DMS153 treated with DMSO at 0.1 percent for 48 hours (cell line): Measurements from ENCODE around the gene PNPLA5.

Experiments
- DNase-seq: peaks from one replicate; lab custom pipeline; 2025; ENCODE audit not compliant: unreplicated experiment; lab: John Stamatoyannopoulos, UW

Gene PNPLA5

DNA sequence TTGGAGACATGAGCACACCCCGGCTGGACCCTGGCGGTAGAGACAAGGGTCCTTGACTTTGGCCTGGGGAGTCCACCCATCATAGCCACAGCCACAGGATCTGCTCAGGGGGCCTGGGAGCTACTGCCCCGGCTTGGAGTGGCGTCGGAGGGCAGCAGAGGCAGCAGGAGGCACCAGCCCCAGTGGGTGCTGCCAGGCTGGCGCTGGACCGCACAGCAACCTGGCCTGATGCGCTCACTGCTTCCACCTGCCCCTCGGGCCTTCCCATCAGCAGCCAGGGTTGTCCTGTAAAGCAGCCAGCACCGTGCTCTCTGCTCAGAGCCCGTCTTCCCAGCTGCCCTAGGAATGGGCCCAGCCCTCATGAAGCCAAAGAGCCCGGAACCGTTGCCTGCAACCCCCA, 51.4 kb downstream of the PNPLA5 start:
- DNase-seq: no peak

DNA sequence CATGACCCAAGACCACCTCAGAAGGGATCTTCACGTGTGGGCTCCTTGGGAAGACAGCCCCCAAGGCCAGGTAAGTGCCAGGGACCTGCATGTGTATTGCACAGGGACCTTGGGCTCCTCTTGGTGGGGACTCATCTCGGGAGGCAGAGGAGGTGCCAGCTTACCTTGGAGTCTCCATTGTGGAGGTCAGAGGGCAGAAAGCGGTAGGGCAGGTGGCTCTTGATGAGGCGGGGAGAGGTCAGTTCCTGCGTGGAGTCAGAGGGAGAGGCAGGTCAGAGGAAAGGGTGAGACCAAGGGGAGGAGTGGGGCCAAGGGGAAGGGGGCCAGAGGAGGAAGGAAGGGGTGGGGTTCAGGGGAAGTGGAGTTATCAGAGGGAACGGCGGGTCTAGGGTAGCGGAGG, 52.0 kb downstream of the PNPLA5 start:
- no peak for DNase-seq

DNA sequence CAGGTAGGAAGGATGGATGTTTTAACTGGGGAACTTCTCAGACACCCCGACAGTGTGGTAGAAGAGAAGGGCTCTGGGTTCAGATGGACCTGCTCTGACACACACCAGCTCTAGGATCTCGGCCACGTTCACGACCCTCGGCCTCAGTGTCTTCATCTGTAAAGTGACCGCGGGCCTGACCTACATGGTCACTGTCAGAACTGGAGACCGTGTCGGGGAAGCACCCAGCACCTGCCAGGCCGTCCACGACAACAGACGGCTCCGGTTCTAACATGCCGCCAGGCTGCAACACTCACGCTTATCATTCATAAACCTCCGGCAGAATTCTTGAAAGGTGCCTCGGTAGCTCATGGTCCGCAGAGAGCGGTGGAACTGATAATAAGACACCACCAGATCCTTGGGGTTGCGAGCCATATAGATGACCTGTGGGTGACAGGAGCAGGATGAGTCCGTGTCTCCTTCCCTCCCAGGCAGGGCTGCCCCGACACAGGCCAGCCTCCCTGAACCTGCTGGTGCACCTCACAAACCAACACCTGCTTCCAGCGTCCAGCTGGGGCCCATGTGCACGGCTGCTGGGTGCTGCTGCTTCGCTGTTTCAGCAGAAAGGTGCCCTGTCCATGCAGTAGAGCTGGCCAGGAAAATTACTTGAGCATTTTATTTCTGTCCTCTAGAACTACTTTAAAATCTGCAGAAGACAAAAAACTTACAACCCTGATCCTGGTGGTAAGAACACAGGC, 53.1 kb downstream of the PNPLA5 start:
- no peak for DNase-seq

DNA sequence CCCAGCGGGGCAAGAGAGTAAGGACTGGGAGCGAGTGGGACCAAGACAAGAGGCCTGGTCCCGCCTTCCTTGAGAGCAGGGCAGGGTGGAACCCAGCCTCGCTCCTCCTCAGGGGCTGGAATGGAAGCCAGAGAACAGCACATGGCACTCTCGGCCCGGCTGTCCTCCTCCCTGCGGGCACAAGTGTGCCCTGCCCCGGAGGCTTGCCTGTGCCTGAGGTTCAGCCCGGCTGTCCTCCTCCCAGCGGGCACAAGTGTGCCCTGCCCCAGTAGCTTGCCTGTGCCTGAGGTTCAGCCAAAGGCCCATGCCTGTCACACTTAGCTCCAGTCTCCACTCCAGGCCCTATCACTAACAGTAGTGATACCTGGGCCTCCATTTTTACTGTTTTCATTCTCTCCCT, 53.7 kb downstream of the PNPLA5 start:
- no peak for DNase-seq

DNA sequence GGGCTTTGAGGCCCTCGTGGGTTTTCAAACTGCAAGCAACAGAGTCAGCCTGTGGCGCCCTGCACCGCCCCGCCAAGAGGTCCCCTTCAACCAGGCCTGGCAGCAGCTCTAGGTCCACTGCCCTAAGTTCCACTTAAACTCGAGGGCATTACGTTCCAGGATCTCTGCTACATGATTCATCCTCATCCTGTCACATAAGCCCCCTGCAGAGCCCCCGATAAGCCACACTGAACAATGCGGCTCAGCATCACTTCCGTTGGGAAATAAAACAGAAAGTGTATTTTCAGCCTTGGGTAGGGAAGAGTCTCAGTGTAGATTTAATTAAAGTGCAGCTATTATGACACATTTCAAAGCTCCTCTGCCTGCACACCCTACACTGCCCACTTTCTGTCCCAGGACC, 54.1 kb downstream of the PNPLA5 start:
- no peak for DNase-seq

DNA sequence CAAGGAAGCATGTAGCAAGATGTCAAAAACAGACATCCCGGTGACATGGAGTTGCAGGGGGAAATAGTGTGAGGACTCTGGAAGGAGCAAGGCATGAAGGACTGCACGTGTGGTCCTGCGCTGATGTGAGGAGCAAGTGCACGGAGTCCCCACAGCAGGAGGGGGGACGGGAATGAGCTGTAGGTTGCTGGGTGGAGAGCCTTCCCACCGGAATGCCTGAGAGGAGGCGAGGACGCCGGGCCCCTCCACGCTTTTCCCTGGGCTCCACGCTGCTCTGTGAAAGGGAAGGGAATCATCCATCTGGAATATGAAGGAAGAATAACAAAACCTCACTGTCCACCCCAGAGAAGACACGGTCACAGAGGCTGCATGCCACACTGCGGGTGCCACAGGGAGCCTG, 56.1 kb downstream of the PNPLA5 start:
- DNase-seq: no peak

DNA sequence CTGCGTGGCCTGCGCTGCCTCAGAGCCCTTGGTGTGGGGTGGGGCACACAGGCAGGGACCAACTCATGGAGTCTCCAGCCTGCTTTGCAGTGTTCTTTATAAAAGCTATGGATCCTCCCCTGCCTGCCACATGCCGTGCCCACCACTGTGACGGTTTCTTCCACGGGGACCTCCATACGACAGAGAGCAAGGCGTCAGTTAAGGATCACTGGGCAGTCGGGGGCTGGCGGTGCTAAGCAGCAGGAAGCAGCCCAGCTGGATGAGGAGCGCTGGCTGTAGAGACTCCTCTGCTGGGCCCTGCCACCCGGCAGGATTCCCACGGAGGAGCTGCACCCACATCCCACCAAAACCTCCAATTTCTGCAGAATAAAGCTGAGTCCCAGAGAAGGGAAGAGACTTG, 56.6 kb downstream of the PNPLA5 start:
- no peak for DNase-seq

DNA sequence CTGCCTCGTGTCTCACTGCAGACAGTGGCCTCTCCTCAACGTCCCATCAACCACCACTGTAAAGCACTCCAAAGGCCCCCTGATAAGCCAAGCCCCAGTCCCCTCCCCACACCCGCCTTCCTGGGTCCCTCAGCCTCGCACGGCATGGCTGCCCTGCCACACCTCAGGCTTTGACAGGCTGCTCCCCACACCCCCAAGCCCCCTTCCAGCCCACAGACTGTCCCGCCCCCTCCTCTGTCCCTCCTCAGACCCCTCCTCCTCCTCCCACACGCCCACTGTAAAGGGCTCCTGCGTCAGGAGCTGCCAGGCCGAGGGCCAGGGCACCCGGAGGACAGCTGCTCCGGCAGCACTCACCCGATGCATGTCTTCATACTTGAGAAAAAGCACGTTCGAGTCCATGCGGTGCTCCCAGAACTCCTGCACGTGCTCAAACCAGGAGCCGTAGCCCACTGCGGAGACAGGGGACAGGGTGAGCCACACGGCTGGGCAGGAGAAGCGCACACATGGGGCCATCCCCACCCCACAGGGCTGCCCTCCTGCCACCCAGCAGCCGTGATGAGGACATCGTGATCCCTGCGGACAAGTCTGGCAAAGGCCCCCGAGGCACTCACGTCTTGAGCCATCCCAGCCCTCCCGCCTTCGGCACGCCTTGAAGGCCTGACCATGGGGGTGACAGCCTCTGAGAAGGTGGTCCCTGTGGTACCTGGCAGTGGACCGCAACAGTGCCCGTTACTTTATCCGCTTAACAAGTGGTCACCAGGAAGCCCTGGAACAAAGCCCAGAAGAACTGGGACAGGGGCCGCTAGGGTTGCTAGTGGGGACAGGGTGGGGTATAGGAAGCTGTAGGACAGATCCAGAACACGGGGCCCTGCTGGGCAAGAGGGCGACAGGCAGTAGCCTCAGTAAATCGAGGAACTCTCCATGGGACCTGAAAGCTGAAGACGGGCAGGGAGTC, 58.2 kb downstream of the PNPLA5 start:
- no peak for DNase-seq

DNA sequence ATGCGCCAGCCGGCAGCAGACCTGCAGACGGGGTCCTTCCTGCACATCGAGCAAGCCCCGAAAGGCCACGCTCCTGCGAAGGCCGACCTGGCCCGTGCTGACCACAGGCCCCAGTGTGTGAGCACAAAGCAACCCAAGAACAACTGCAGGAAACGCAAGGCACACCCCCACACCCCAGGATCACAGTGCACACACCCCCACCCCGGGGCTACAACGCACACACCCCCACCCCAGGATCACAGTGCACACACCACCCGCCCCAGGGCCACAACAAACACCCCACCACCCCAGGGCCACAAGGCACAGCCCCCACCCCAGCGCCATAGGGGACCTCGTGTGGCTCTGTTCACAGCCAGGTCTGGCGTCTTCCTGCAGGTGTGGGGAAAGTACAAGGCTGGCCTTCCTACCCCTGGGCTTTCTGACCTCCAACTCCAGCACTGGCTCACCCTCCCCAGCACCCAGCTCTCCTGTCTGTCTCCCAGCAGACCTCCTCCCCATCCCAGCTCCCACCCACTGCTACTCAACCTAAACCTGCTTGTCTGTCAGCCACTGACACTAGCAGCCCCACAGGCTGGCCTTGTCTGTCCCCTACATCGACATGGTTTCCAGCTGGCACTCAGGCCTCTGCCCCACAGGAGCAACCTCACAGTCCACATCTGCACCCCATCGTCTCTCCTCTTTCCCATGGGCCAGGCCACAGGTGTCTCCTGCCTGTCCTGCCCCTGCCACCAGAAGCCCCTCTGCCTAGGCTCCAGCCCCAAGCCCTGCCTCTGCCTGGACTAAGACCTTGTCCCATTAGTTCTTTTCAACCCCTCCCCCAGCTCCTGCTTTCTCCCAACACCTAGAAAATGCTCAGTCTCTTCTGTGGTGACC, 59.2 kb downstream of the PNPLA5 start:
- DNase-seq: no peak

DNA sequence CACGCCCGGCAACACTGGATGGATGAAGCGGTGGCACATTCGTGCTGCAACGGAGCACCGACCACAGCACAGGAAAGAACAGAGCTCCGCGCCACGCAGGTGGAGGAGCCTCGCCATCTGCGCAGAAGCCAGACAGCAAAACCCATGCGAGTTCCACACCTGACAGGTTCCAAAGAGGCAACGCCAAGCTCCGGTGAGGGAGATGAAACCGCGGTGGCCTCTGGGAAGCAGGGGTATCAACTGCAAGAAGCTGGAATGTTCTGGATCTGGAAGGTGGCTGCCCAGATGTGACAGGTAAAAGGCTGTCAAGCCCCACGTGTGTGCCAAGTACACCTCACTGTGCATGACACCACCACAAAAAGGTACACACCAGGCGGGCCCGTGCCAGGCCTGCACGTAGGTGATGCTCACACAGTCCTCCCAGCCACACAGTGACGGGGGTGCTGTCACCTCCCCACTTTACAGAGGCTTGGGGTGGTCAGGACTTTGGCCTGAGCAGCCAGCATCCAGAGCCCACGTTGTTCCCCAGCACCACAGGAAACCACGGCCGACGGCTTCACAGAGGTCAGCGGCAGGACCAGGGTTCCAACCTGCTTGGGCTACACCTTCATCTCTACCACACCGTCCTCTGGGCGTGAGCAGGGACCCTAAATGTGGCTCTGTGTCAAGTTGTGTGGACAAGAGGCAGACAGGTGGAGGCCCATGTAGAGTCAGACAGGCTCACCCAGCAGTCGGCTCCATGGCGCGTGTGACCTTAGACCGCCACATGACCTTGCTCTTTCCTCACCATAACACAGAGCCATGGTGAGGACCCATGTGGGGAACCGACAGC, 60.0 kb downstream of the PNPLA5 start:
- DNase-seq: no peak

DNA sequence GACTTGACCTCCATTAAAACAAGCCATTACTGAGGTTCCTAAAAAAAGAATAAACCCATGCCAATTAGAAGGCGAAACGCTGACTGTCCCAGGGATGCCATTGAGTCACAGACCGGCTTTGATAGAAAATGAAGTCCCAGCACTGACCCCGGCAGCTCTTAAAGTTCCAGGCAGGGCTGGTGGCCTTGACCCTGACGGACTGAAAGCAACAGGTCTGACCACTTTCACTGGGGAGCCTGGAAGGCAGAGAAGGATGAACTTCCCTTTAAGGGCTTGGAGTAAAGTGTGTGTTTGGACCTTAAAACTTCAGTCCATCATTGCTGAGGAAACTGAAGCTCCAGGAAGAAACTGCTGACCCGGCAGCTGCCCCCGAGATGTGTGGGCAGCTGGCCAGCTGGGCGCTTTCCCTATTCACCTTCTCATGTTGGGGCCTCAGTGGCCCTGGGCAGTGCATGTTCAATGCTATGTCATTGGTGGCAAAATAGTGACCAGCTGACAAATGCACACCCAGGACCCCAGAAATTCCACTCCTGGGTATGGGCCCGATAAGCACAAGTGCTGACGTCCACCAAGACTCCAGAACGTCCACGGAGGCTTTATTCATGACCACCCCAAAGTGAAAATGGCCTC, 60.8 kb downstream of the PNPLA5 start:
- DNase-seq: no peak

DNA sequence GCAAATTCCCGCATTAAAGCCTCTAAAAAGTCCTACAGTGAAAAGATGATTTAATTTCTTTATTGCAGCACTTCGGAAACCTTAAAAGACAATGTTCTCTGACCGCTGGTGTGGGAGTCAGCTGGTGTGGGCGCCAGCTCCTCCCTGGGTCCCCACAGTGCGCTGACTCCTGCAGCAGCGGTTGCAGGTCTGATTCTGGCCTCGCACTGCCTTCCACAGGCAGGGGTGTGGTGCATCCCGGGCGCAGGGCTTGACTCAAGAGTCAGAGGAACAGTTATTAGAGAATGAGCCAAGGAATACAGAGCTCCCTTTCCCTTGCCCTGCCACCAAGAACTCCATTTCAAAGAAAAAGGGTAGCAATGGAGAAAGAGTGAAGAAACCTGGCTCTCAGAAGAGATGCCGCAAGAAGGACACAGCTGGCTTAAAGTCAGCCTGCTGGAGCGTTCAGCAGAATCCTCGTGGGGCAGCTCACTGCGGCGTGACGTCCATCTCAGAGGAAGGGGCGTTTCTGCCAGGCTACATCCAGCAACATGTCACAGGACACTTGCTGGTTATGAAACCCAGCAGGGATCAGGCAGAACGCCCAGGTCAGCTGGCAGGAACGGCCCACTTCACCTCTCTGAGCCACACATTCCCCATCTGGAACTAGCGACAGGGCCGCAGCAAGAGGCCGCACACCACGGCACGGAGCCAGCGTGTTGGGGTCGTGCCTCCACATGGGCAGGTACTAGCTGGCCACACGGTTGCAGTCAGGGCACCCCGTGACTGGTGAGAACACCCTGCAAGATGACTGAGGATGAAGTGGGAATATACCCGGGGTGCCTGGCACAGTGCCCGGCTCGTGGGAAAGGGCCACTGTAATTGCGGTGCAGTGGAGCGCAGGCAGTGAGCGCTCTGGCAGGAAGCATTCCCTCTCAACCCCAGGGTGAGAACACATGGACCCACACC, 61.6 kb downstream of the PNPLA5 start:
- DNase-seq: no peak
